NB4 (cell line): Measurements from ENCODE around the gene DDX42.
A peak's percentile ranks its signal among the peaks of the same experiment; 100 is the strongest.

Source experiments
- DNase-seq: peaks from one replicate; pipeline ENCODE4 v3.0.0; 2010; ENCODE audit warnings: low read depth
- H3K4me3 ChIP-seq: one replicate; pipeline ENCODE4 v1.5.1; 2011; ENCODE audit warnings: mild to moderate bottlenecking, low read depth, low read length, moderate library complexity
- CTCF ChIP-seq: IDR thresholded peaks from one replicate; pipeline ENCODE4 v1.5.1; 2012; ENCODE audit warnings: low read depth, low read length
- MAX ChIP-seq: IDR thresholded peaks from 2 replicates; pipeline ENCODE4 v1.6.1; 2011; ENCODE audit warnings: low read depth, low read length
- MYC ChIP-seq: IDR thresholded peaks from 2 replicates; pipeline ENCODE4 v1.6.1; 2011; ENCODE audit warnings: low read depth, low read length
- POLR2A ChIP-seq: IDR thresholded peaks from 2 replicates; pipeline ENCODE4 v1.6.1; 2011; ENCODE audit warnings: mild to moderate bottlenecking; ENCODE audit not compliant: insufficient read length; ENCODE audit errors: extremely low read depth

The DDX42 gene

GRCh38 chr17:63832455-63832854 lies 58.5 kb downstream of the DDX42 start:
- H3K4me3 ChIP-seq: no peak overlapping the region
- TF ChIP-seq MYC: no peak
- TF ChIP-seq CTCF: no peak
- TF ChIP-seq MAX: no peak
- no peak for TF ChIP-seq POLR2A
- no peak for DNase-seq

GRCh38 chr17:63833026-63833740 lies 59.2 kb downstream of the DDX42 start:
- no peak overlapping the region for H3K4me3 ChIP-seq
- DNase-seq: no peak
- TF ChIP-seq MAX (no peak), POLR2A (no peak), MYC (no peak), CTCF (no peak)

GRCh38 chr17:63833741-63834373 lies 59.9 kb downstream of the DDX42 start:
- TF ChIP-seq MYC (no peak), MAX (no peak), POLR2A (no peak), CTCF (no peak)
- DNase-seq: no peak
- no peak overlapping the region for H3K4me3 ChIP-seq

- peak; percentile 87 for DNase-seq
- TF ChIP-seq MAX: peak; percentile 68
- TF ChIP-seq CTCF: peak; percentile 70
- peak; percentile 75 for TF ChIP-seq MYC
- TF ChIP-seq POLR2A: no peak
- no peak overlapping the region for H3K4me3 ChIP-seq
These were observed 60.6 kb downstream of the DDX42 start for GRCh38 chr17:63834431-63835166.

- TF ChIP-seq POLR2A (no peak), MAX (no peak), MYC (no peak), CTCF (no peak)
- no peak for DNase-seq
- no peak overlapping the region for H3K4me3 ChIP-seq
These were observed 61.3 kb downstream of the DDX42 start for GRCh38 chr17:63835167-63835720.
